HEK293 (cell line): ENCODE measurements around the gene FBXW2.

Experiments
- CTCF ChIA-PET: fragments of 350-600 bp; formaldehyde crosslinking; extraction: SDS; loops from one replicate; lab custom pipeline; 2021; ENCODE audit warnings: antibody characterized with exemption; lab: Yijun Ruan, JAX
- POLR2A ChIA-PET: fragments of 300-600 bp; formaldehyde crosslinking; extraction: SDS; loops from one replicate; lab custom pipeline; 2020; ENCODE audit warnings: antibody characterized with exemption, inconsistent platforms; lab: Yijun Ruan, JAX
- H3K27ac ChIP-seq: fragments of 200-500 bp; sonication (Bioruptor generic); 2 replicates; pipeline ENCODE4 v1.5.1; 2014; ENCODE audit warnings: low read depth, low read length, control low read depth, inconsistent platforms; ENCODE audit errors: extremely low read depth
- H3K36me3 ChIP-seq, 2 experiments: fragments of 200-500 bp in 1 of 2; sonication (Bioruptor generic) in 1 of 2; 1 replicate in 1 of 2; 2 replicates in 1 of 2; pipeline ENCODE4 v1.5.1; 2014 to 2017; ENCODE audit warnings: inconsistent platforms in 2 of 2, low read length in 2 of 2; ENCODE audit not compliant: control insufficient read depth in 2 of 2, insufficient read depth in 1 of 2
- H3K4me1 ChIP-seq: fragments of 200-500 bp; sonication (Bioruptor generic); 2 replicates; pipeline ENCODE4 v1.5.1; 2014; ENCODE audit warnings: mild to moderate bottlenecking, low read length, inconsistent platforms; ENCODE audit not compliant: control insufficient read depth, insufficient read depth
- H3K4me3 ChIP-seq: 2 replicates; pipeline ENCODE4 v1.5.1; 2011; ENCODE audit warnings: low read depth, mild to moderate bottlenecking, control low read depth, low read length, moderate library complexity
- H3K9me3 ChIP-seq: fragments of 200-500 bp; sonication (Bioruptor generic); 2 replicates; pipeline ENCODE4 v1.5.1; 2014; ENCODE audit warnings: low read depth, low read length, inconsistent platforms; ENCODE audit not compliant: control insufficient read depth, insufficient read depth
- ATF2 ChIP-seq: fragments of 450-650 bp; formaldehyde crosslinking; IDR thresholded peaks from 2 replicates; pipeline ENCODE4 v1.5.1; 2016; ENCODE audit warnings: missing biosample characterization, missing genetic modification characterization, low read depth
- GLIS1 ChIP-seq: fragments of 450-650 bp; formaldehyde crosslinking; IDR thresholded peaks from 2 replicates; pipeline ENCODE4 v1.5.1; 2016; ENCODE audit warnings: missing biosample characterization, missing genetic modification characterization
- KLF1 ChIP-seq: fragments of 450-650 bp; formaldehyde crosslinking; IDR thresholded peaks from 2 replicates; pipeline ENCODE4 v1.5.1; 2016; ENCODE audit warnings: missing biosample characterization, missing genetic modification characterization
- MEIS1 ChIP-seq: sonication (generic); formaldehyde crosslinking; IDR thresholded peaks from 2 replicates; pipeline ENCODE4 v1.8.1; 2022; ENCODE audit warnings: missing genetic modification reagents, mild to moderate bottlenecking, borderline replicate concordance
- PRDM1 ChIP-seq: fragments of 450-650 bp; formaldehyde crosslinking; IDR thresholded peaks from 2 replicates; pipeline ENCODE4; 2016; ENCODE audit warnings: missing biosample characterization, missing genetic modification characterization
- TRIM28 ChIP-seq: IDR thresholded peaks from 2 replicates; pipeline ENCODE4 v1.6.1; 2011; ENCODE audit warnings: low read length, control low read depth, borderline replicate concordance
- TSHZ1 ChIP-seq: fragments of 450-650 bp; formaldehyde crosslinking; IDR thresholded peaks from 2 replicates; pipeline ENCODE4 v1.5.1; 2016; ENCODE audit warnings: missing biosample characterization, missing genetic modification characterization, borderline replicate concordance
- ZBTB10 ChIP-seq: fragments of 450-650 bp; formaldehyde crosslinking; IDR thresholded peaks from 2 replicates; pipeline ENCODE4 v1.5.1; 2016; ENCODE audit warnings: missing biosample characterization, missing genetic modification characterization
- ZBTB26 ChIP-seq: fragments of 450-650 bp; formaldehyde crosslinking; optimal IDR thresholded peaks from 2 replicates; pipeline ENCODE3; 2016; ENCODE audit warnings: missing biosample characterization, mild to moderate bottlenecking, missing genetic modification characterization
- ZFP3 ChIP-seq: fragments of 450-650 bp; formaldehyde crosslinking; IDR thresholded peaks from 2 replicates; pipeline ENCODE4 v1.5.1; 2016; ENCODE audit warnings: low read depth, missing biosample characterization, missing genetic modification characterization
- ZNF140 ChIP-seq: fragments of 450-650 bp; formaldehyde crosslinking; IDR thresholded peaks from 2 replicates; pipeline ENCODE4 v1.5.1; 2016; ENCODE audit warnings: missing biosample characterization, missing genetic modification characterization
- ZNF184 ChIP-seq: fragments of 450-650 bp; IDR thresholded peaks from 2 replicates; pipeline ENCODE4 v1.5.1; 2018; ENCODE audit warnings: missing biosample characterization, mild to moderate bottlenecking, missing genetic modification characterization
- ZNF324 ChIP-seq: fragments of 450-650 bp; formaldehyde crosslinking; IDR thresholded peaks from 2 replicates; pipeline ENCODE4 v1.5.1; 2016; ENCODE audit warnings: missing biosample characterization, missing genetic modification characterization
- ZNF350 ChIP-seq: fragments of 450-650 bp; formaldehyde crosslinking; IDR thresholded peaks from 2 replicates; pipeline ENCODE4 v1.5.0; 2017; ENCODE audit warnings: missing biosample characterization, mild to moderate bottlenecking, missing genetic modification characterization
- ZNF488 ChIP-seq: fragments of 450-650 bp; formaldehyde crosslinking; IDR thresholded peaks from 2 replicates; pipeline ENCODE4 v1.5.1; 2016; ENCODE audit warnings: missing biosample characterization, missing genetic modification characterization
- ZNF558 ChIP-seq: fragments of 450-650 bp; formaldehyde crosslinking; IDR thresholded peaks from 2 replicates; pipeline ENCODE4 v1.5.1; 2016; ENCODE audit warnings: missing biosample characterization, missing genetic modification characterization
- ZNF629 ChIP-seq: fragments of 450-650 bp; formaldehyde crosslinking; IDR thresholded peaks from 2 replicates; pipeline ENCODE4 v1.5.1; 2017; ENCODE audit warnings: missing biosample characterization, missing genetic modification characterization
- ZNF660 ChIP-seq: fragments of 450-650 bp; IDR thresholded peaks from 2 replicates; pipeline ENCODE4 v1.5.1; 2018; ENCODE audit warnings: missing biosample characterization, mild to moderate bottlenecking, missing genetic modification characterization
- ZSCAN30 ChIP-seq: fragments of 450-650 bp; IDR thresholded peaks from 2 replicates; pipeline ENCODE4 v1.5.1; 2018; ENCODE audit warnings: missing biosample characterization, mild to moderate bottlenecking, missing genetic modification characterization, moderate library complexity

FBXW2 gene

GRCh38 chr9:120801441-120801840 lies 8.2 kb upstream of the FBXW2 start:
- CTCF ChIA-PET: no interaction called here
- TF ChIP-seq ZNF558 (tag by site-specific recombination): no peak
- no peak for TF ChIP-seq TRIM28
- no peak for TF ChIP-seq ZNF140 (tag by site-specific recombination)
- TF ChIP-seq TSHZ1: no peak
- TF ChIP-seq ZNF488 (tag by site-specific recombination): no peak
- no peak for TF ChIP-seq GLIS1 (tag by site-specific recombination)
- no peak for TF ChIP-seq ZNF629
- TF ChIP-seq ZFP3: no peak
- TF ChIP-seq ZBTB26 (tag by site-specific recombination): no peak
- TF ChIP-seq ZNF324 (tag by site-specific recombination): no peak
- no peak for TF ChIP-seq ATF2 (tag by site-specific recombination)
- TF ChIP-seq ZNF660 (tag by site-specific recombination): no peak
- no peak for TF ChIP-seq PRDM1 (tag by site-specific recombination)
- TF ChIP-seq MEIS1 (CRISPR knock-in tag): no peak
- no peak for TF ChIP-seq ZSCAN30 (tag by site-specific recombination)
- TF ChIP-seq ZBTB10 (tag by site-specific recombination): no peak
- TF ChIP-seq KLF1 (tag by site-specific recombination): no peak
- TF ChIP-seq ZNF350 (tag by site-specific recombination): no peak
- no peak for TF ChIP-seq ZNF184 (tag by site-specific recombination)
- TF ChIP-seq, all 188 proteins: peak for 0

More at GRCh38 chr9:120801441-120801840, 8.2 kb upstream of the FBXW2 start:
- POLR2A ChIA-PET: interaction anchor here (1.3 kb wide), 1 partner anchor 8 kb away, joined by 5 read pairs; the partner anchor contains the start of gene FBXW2
- H3K27ac ChIP-seq: no peak overlapping the region
- no peaks in the 10 kb centered on the region for H3K4me1 ChIP-seq
- no peaks in the 10 kb centered on the region for H3K36me3 ChIP-seq
- H3K9me3 ChIP-seq: no peaks in the 10 kb centered on the region
- no peak overlapping the region for H3K4me3 ChIP-seq
